ENCODE results near the gene CCDC86. TPM values are rescaled to one million over a fixed set of nuclear protein-coding genes. Genes with fewer than 3 reads are reported as not detected.

Gene CCDC86
- total and polyA plus RNA-seq, 9 of the 15 experiments (the other 6 are each of a cell fraction or from before 2014, with no cell fraction given), result 4.6 to 102 (median 25.2) TPM

- TF ChIP-seq SP2 (IDR thresholded peaks at IDR 0.05; ENCODE audit: extremely low read depth, low read depth, low read length, poor library complexity, severe bottlenecking) (no peak), MNT (conservative IDR thresholded peaks at IDR 0.05) (peak in 1 of 2 experiments; percentile 64; a peak in 2 of 4 replicates), ELK1 (CRISPR knock-in tag; IDR thresholded peaks at IDR 0.05) (no peak), MYC (IDR thresholded peaks at IDR 0.05; ENCODE audit: low read depth, low read length) (peak; percentile 28; the same call in 1 of the 2 replicates), MYC (CRISPR knock-in tag; IDR thresholded peaks at IDR 0.05; ENCODE audit: borderline replicate concordance, low read depth) (no peak), ETS2 (tag; IDR thresholded peaks at IDR 0.05; ENCODE audit: borderline replicate concordance, poor library complexity, severe bottlenecking) (no peak), YY1 (IDR thresholded peaks at IDR 0.05; ENCODE audit: borderline replicate concordance in 1 of 3, control insufficient read depth in 1 of 3, extremely low read depth in 1 of 3, insufficient read depth in 3 of 3, insufficient read length in 1 of 3, insufficient replicate concordance in 2 of 3, low read depth in 1 of 3, low read length in 2 of 3) (no peak), TCFL5 (CRISPR knock-in tag; conservative IDR thresholded peaks at IDR 0.05) (no peak), CEBPZ (IDR thresholded peaks at IDR 0.05; ENCODE audit: borderline replicate concordance, low read depth, low read length) (no peak), IRF9 (tag; IDR thresholded peaks at IDR 0.05) (no peak), TRIM25 (IDR thresholded peaks at IDR 0.05; ENCODE audit: borderline replicate concordance) (no peak), RBBP5 (IDR thresholded peaks at IDR 0.05; ENCODE audit: borderline replicate concordance, insufficient read depth, low read length, poor library complexity, severe bottlenecking) (peak; percentile 73), THRAP3 (IDR thresholded peaks at IDR 0.05; ENCODE audit: borderline replicate concordance) (no peak)
Measured at GRCh38 chr11:60855726-60856633, 14.1 kb downstream of the CCDC86 start, which contains the start of gene PTGDR2 (continued).
